Measurements from ENCODE around the gene CLEC16A. TPM values are rescaled to one million over a fixed set of nuclear protein-coding genes. Genes with fewer than 3 reads are reported as not detected.

Gene CLEC16A
- polyA plus RNA-seq, 3 donors, result 3.4 to 12.0 (median 5.8) TPM

DNA sequence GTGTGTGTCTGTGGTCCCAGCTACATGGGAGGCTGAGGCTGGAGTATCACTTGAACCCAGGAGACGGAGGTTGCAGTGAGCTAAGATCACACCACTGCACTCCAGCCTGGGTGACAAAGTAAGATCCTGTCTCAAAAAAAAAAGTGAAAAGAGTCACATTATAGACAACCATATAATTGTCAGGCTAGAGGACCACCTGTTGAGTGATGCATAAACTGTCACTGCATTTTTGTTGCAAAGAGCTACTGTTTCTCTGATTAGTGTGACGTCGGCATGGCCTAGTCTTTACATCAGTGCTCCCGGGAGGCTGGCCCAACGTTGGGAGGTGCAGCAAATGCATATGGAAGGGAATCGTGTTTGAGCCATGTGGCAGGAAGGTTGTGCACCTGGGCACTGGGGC lies 50.2 kb downstream of the CLEC16A start:
- Mint-ChIP-seq H3K4me1 (peaks cover 2% of the 10 kb centered on the region), H3K4me3 (no peak overlapping the region), H3K27me3 (ENCODE audit: low read depth in 3 of 3) (peaks cover 0 to 3% (median 1%) of the 10 kb centered on the region in 3 donors), H3K27ac (no peak overlapping the region), H3K36me3 (peaks cover 84 to 85% of the 10 kb centered on the region in 2 donors), H3K9me3 (no peaks in the 10 kb centered on the region)
- H3K4me2 ChIP-seq (replicated peaks; ENCODE audit: extremely low read depth, low read length, poor library complexity, severe bottlenecking), result no peak overlapping the region
- no peak overlapping the region for H3K4me3 ChIP-seq (replicated peaks in 1 of 3; ENCODE audit: low read depth in 2 of 3, low read length in 3 of 3)
- TF ChIP-seq, protein P1, sequence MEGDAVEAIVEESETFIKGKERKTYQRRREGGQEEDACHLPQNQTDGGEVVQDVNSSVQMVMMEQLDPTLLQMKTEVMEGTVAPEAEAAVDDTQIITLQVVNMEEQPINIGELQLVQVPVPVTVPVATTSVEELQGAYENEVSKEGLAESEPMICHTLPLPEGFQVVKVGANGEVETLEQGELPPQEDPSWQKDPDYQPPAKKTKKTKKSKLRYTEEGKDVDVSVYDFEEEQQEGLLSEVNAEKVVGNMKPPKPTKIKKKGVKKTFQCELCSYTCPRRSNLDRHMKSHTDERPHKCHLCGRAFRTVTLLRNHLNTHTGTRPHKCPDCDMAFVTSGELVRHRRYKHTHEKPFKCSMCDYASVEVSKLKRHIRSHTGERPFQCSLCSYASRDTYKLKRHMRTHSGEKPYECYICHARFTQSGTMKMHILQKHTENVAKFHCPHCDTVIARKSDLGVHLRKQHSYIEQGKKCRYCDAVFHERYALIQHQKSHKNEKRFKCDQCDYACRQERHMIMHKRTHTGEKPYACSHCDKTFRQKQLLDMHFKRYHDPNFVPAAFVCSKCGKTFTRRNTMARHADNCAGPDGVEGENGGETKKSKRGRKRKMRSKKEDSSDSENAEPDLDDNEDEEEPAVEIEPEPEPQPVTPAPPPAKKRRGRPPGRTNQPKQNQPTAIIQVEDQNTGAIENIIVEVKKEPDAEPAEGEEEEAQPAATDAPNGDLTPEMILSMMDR (IDR thresholded peaks at IDR 0.05), result no peak
- H2AFZ ChIP-seq (ENCODE audit: insufficient read depth, low read depth, low read length, poor library complexity, severe bottlenecking), result no peak overlapping the region
- H3K27ac ChIP-seq (ENCODE audit: low read depth in 1 of 2, low read length in 2 of 2), result no peak overlapping the region
- peaks cover 42 to 98% of the 10 kb centered on the region in 2 donors for H3K36me3 ChIP-seq (replicated peaks in 1 of 2; ENCODE audit: control insufficient read depth in 1 of 2, insufficient read depth in 2 of 2, low read length in 2 of 2)
- intact Hi-C loops (cut with micrococcal nuclease), result no loop called here
- no peaks in the 10 kb centered on the region for H3K27me3 ChIP-seq (ENCODE audit: control insufficient read depth in 2 of 2, insufficient read depth in 2 of 2, low read length in 2 of 2)
- no peaks in the 10 kb centered on the region for H3K4me1 ChIP-seq (ENCODE audit: control insufficient read depth in 1 of 2, insufficient read depth in 2 of 2, low read length in 2 of 2)
- 96% methylated on average over 5 of the region's 6 CpGs for WGBS (ENCODE audit: insufficient coverage)
- no peak for DNase-seq
- no peaks in the 10 kb centered on the region for H3K9me3 ChIP-seq (replicated peaks in 1 of 2; ENCODE audit: control insufficient read depth in 1 of 2, insufficient read depth in 1 of 2, low read length in 2 of 2)
- H4K20me1 ChIP-seq (ENCODE audit: insufficient read depth, low read length), result peaks cover 3% of the 10 kb centered on the region
- no peak overlapping the region for H3K9ac ChIP-seq (ENCODE audit: insufficient read depth, low read length, poor library complexity, severe bottlenecking)
- H3K79me2 ChIP-seq (ENCODE audit: insufficient read depth, low read length), result no peaks in the 10 kb centered on the region

DNA sequence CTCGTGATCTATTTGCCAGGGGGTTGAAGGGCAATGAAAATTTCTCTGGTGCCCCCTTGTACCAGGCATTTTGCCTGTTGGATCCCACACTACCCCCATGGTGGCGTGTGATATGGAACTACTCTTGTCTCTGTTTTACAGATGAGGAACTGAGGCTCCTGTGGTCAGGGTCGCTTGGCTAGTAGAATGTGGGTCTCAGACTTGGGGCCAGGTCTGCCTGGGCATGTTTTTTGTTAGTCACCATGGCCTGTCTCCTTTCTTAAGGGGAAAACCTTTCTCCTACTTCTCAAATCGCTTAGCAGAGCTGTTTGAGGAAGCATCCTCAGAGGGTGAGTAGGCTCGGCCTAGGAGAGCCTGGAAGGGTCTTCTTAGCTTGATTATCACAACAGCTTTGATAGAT lies 51.2 kb downstream of the CLEC16A start:
- Mint-ChIP-seq H3K4me1 (peaks cover 2% of the 10 kb centered on the region), H3K27me3 (ENCODE audit: low read depth in 3 of 3) (peaks cover 0 to 3% (median 1%) of the 10 kb centered on the region in 3 donors), H3K4me3 (no peak overlapping the region), H3K9me3 (no peaks in the 10 kb centered on the region), H3K36me3 (peaks cover 83 to 86% of the 10 kb centered on the region in 2 donors), H3K27ac (no peak overlapping the region)
- no peak overlapping the region for H3K4me2 ChIP-seq (replicated peaks; ENCODE audit: extremely low read depth, low read length, poor library complexity, severe bottlenecking)
- H3K9ac ChIP-seq (ENCODE audit: insufficient read depth, low read length, poor library complexity, severe bottlenecking), result no peak overlapping the region
- no peaks in the 10 kb centered on the region for H3K9me3 ChIP-seq (replicated peaks in 1 of 2; ENCODE audit: control insufficient read depth in 1 of 2, insufficient read depth in 1 of 2, low read length in 2 of 2)
- H3K4me3 ChIP-seq (replicated peaks in 1 of 3; ENCODE audit: low read depth in 2 of 3, low read length in 3 of 3), result no peak overlapping the region
- H3K79me2 ChIP-seq (ENCODE audit: insufficient read depth, low read length), result no peaks in the 10 kb centered on the region
- intact Hi-C loops (cut with micrococcal nuclease), result no loop called here
- H2AFZ ChIP-seq (ENCODE audit: insufficient read depth, low read depth, low read length, poor library complexity, severe bottlenecking), result no peak overlapping the region
- WGBS (ENCODE audit: insufficient coverage), result 80% methylated on average over 1 of the region's 5 CpGs
- H3K27ac ChIP-seq (ENCODE audit: low read depth in 1 of 2, low read length in 2 of 2), result no peak overlapping the region
- H4K20me1 ChIP-seq (ENCODE audit: insufficient read depth, low read length), result no peaks in the 10 kb centered on the region
- H3K36me3 ChIP-seq (replicated peaks in 1 of 2; ENCODE audit: control insufficient read depth in 1 of 2, insufficient read depth in 2 of 2, low read length in 2 of 2), result peaks cover 34 to 96% of the 10 kb centered on the region in 2 donors
- no peaks in the 10 kb centered on the region for H3K27me3 ChIP-seq (ENCODE audit: control insufficient read depth in 2 of 2, insufficient read depth in 2 of 2, low read length in 2 of 2)
- TF ChIP-seq, protein P1 (IDR thresholded peaks at IDR 0.05), result no peak
- no peaks in the 10 kb centered on the region for H3K4me1 ChIP-seq (ENCODE audit: control insufficient read depth in 1 of 2, insufficient read depth in 2 of 2, low read length in 2 of 2)
- DNase-seq, result no peak

Measured in CD14-positive monocyte (primary cell).